HG03378 (cell line): Measurements from ENCODE around the gene TRIM27.
"Not testable (repeated sequence)": the region's sequence is repeated elsewhere in the genome, so short reads cannot be mapped to it uniquely, and the experiment has no call there.

ENCODE experiments used
- ATAC-seq: cut with Tn5 transposase; IDR thresholded peaks from one replicate; pipeline ENCODE4 v1.9.1; 2021; ENCODE audit warnings: mild to moderate bottlenecking, moderate library complexity; ENCODE audit not compliant: unreplicated experiment

TRIM27 gene, protein sequence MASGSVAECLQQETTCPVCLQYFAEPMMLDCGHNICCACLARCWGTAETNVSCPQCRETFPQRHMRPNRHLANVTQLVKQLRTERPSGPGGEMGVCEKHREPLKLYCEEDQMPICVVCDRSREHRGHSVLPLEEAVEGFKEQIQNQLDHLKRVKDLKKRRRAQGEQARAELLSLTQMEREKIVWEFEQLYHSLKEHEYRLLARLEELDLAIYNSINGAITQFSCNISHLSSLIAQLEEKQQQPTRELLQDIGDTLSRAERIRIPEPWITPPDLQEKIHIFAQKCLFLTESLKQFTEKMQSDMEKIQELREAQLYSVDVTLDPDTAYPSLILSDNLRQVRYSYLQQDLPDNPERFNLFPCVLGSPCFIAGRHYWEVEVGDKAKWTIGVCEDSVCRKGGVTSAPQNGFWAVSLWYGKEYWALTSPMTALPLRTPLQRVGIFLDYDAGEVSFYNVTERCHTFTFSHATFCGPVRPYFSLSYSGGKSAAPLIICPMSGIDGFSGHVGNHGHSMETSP

DNA sequence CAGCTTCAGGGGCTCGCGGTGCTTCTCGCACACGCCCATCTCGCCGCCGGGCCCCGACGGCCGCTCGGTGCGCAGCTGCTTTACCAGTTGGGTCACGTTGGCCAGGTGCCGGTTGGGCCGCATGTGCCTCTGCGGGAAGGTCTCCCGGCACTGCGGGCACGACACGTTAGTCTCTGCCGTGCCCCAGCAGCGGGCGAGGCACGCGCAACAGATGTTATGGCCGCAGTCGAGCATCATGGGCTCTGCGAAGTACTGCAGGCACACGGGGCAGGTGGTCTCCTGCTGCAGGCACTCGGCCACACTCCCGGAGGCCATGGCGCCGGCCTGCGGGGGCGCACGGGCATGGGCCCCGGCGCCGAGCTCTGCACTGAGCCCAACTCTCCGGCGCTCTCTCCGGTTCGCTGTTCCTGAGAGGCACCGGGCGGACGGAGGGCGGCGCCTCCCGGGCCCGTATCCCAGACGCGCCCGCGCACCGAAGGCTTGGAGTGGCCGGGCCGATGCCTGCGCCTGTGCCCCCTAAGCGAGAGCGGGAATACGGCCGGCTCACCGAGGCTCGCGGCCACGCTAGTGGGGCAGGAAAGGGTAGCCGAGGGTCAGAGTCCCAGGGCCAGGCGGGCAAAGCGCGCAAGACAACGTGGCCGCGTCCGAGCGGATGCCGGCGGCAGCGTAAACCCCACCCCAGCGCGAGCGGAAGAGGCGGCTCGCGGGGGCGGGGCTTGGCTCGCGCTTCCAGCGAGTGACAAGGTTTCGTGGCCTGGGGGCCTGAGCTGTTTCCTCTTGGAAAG, at the start of gene TRIM27:
Gene TRIM27 (minus strand): TSS at position 668 of the 785 bp plus-strand sequence. CDS start 353 bp downstream, at position 315.
- ATAC-seq = peak; percentile 69

DNA sequence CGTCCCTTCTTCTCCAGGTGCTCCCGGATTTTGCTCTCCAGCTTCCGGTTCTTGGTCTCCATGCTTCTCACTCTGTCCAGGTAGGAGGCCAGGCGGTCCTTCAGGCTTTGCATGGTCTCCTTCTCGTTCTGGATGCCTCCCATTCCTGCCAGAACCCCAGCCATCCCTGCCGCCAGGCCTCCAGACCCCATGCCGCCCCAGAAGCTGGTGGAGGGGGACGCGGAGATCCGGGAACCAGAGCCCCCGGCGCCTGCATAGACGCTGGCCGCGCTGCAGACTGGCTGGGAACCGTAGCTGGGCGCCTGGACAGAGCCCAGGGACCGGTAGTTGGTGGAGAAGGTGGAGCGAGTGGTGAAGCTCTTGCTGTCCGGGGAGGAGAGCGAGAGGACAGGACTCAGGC, 46.3 kb upstream of the TRIM27 start:
- not testable (repeated sequence) for ATAC-seq

DNA sequence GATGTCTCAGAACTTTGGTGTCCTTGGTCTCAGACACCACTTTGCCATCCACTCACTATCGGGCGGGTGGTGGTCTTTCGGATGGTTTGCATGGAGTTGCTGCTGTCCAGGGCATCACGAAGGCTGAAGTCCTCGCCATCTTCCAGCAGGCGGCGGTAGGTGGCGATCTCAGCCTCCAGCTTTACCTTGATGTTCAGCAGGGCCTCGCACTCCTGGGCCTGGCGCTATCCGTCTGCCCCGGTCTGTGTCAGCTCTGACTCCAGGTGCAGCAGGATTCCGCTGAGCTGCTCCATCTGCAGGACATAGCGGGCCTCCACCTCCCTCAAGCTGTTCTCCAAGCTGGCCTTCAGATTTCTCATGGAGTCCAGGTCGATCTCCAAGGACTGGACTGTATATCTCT, 45.3 kb upstream of the TRIM27 start:
- no peak for ATAC-seq

DNA sequence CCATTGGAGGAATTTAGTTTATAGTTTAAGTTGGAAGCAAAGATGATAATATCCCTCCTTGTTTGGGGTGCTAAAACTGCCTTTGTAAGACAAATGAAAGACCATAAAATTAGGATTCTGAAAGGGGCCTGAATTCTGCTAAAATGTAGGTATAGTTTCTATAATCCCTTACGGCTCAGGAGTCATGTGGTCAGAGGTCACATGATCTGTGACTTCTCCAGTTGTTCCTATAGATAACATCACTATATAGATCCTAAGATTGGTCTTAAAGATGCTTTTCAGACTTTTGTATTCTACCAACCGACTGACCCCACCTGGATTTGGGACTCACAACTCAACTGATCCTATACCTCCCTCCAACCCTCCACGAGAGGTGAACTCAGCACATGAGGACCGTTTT, 44.7 kb upstream of the TRIM27 start:
- no peak for ATAC-seq

DNA sequence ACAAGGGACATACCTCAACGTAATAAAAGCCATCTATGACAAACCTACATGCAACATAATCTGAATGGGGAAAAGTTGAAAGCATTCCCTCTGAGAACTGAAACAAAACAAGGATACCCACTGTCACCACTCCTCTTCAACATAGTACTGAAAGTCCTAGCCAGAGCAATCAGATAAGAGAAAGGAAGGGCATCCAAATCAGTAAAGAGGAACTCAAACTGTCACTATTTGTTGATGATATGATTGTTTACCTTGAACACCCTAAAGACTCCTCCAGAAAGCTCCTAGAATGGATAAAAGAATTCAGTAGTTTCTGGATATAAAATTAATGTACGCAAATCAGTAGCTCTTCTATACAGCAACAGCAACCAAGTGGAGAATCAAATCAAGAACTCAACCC, 41.9 kb upstream of the TRIM27 start:
- ATAC-seq = no peak

DNA sequence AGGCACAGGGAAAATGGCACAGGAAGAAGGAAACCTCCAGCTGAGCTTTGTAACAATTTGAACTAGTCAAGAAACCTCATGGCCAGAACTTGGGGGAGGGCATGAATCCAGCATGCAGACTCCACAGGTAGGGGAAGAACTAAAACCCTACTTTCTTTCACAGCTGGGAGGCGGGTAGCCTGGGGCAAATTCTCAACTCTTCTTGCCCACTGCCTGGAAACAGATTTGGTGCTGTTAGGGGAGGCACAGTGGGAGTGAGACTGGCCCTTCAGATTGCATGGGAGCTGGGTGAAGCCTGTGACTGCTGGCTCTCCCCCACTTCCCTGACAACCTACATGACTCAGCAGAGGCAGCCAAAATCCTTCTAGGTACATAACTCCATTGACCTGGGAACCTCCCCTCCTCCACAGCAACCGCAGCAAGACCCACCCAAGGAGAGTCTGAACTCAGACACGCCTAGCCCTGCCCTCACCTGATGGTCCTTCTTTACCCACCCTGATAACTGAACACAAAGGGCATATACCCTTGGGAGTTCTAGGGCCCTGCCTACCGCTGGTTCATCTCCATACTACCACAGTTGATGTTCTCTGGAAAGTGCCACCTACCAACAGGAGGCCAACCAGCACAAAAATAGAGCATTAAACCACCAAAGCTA, 37.2 kb upstream of the TRIM27 start:
- no peak for ATAC-seq

DNA sequence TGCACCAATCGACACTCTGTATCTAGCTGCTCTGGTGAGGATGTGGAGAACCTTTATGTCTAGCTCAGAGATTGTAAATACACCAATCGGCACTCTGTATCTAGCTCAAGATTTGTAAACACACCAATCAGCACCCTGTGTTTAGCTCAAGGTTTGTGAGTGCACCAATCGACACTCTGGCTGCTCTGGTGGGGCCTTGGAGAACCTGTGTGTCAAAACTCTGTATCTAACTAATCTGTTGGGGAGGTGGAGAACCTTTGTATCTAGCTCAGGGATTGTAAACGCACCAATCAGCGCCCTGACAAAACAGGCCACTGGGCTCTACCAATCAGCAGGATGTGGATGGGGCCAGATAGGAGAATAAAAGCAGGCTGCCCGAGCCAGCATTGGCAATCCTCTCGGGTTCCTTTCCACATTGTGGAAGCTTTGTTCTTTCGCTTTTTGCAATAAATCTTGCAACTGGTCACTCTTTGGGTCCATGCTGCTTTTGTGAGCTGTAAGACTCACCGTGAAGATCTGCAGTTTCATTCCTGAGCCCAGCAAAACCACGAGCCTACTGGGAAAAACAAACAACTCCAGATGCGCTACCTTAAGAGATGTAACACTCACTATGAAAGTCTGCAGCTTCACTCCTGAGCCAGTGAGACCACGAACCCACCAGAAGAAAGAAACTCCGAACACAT, 34.9 kb upstream of the TRIM27 start:
- ATAC-seq = not testable (repeated sequence)

DNA sequence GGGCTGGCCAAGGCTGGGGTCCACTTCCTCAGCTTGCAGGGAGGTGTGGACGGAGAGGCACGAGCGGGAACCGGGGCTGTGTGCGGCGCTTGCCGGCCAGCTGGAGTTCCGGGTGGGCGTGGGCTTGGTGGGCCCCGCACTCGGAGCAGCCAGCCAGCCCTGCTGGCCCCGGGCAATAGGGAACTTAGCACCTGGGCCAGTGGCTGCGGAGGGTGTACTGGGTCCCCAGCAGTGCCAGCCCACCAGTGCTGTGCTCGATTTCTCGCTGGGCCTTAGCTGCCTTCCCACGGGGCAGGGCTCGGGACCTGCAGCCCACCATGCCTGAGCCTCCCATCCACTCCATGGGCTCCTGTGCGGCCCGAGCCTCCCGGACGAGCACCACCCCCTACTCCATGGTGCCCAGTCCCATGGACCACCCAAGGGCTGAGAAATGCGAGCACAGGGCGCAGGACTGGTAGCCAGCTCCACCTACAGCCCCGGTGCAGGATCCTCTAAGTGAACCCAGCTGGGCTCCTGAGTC, 34.1 kb upstream of the TRIM27 start:
- ATAC-seq = not testable (repeated sequence)

DNA sequence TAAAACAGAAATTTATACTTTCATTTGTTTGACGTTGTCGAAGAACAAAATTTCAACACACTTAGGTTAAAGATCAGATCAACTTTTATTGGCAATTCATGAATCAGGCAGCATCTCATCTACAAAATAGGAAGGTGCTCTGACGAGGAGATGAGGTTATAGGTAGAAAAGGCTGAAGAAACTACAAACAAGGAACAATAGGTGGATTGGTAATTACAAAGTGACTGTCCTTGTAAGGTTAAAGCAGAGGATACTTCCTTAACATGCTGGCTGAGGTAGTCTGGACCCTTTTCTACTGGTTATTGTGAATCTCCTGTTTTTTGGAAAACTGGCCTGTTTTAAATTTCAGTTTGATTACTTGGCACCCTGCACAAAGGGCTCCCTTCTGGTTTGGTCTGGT, 32.5 kb upstream of the TRIM27 start:
- no peak for ATAC-seq

DNA sequence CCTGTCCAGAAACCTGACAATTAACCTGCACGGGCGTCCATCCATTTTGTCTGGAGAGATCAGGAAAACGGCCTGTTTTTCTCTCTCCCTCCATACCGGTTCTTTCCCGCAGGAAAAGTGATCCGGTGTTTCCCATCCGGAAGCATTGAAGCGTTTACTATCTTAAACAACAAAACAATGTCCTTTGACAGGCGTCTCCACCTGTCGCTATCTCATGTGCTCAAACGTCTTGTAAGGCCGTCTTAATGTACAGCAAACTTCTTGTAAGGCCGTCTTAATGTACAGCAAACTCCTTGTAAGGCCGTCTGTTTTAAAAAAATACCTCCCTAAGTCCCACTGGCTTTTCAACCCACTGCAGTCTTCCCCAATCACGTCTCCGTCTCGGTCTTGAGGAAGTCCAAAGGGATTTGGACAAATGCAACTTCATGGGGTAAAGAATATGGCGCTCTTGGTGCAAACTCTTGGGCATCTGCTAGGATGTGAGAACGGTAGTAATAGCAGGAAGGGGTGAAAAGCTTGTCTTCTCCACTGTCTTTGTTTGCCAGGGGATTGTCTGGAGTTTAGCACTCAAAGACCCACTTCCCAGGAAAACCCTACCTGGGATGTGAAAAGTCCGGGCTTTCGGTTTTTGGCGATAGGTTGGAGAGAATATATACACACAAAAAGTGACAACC, 29.9 kb upstream of the TRIM27 start:
- ATAC-seq = no peak

DNA sequence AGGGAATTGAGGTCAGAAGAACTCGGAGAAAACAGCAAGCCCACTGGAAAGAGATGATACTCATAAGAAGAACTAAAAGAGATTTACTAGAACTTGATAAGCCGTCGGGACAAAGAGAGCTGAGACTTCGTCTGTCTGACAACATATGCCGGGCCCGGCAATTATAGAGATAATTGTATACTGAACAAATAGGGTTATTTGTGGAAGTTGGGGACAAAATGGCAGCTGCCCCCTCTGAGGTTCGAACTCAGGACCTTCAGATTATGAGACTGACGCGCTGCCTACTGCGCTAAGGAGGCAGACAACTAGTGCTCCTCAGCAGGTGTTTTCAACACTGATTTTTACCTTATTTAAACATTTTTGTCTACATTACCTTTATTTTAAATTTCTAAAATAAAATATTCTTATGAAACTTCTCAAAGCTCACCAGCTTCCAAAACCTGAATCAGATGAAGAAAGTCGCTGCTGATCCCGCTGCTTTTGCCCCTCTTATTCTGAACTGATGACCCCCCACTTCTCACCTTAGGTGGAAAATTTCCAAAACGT, 29.3 kb upstream of the TRIM27 start:
- peak; percentile 45 for ATAC-seq

DNA sequence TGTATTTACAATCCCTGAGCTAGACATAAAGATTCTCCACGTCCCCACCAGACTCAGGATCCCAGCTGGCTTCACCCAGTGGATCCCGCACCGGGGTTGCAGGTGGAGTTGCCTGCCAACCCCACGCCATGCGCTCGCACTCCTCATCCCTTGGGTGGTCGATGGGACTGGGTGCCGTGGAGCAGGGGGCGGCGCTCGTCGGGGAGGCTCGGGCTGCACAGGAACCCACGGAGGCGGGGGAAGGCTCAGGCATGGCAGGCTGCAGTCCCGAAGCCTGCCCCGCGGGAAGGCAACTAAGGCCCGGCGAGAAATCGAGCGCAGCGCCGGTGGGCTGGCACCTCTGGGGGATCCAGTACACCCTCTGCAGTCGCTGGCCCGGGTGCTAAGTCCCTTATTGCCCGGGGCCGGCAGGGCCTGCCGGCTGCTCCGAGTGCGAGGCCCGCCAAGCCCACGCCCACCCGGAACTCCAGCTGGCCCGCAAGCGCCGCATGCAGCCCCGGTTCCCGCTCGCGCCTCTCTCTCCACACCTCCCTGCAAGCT, 25.9 kb upstream of the TRIM27 start:
- not testable (repeated sequence) for ATAC-seq

DNA sequence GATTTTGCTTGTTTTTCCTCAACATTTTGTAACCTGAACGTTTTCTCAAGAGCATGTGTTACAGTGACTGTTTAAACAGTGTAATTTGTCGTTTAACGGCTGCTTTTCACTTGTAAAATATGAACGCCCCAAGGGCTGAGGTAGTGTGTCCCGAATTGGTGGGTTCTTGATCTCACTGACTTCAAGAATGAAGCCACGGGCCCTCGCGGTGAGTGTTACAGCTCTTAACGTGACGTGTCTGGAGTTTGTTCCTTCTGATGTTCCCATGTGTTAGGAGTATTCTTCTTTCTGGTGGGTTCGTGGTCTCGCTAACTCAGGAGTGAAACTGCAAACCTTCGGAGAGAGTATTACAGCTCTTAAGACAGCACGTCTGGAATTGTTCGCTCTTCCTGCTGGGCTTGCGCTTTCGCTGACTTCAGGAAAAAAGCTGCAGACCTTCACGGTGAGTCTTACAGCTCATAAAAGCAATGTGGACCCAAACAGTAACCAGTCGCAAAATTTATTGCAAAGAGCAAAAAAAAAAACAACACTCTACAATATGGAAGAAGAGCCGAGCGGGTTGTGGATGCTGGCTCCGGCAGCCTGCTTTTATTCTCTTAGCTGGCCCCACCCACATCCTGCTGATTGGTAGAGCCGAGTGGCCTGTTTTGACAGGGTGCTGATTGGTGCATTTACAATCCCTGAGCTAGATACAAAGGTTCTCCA, 25.1 kb upstream of the TRIM27 start:
- ATAC-seq = no peak

DNA sequence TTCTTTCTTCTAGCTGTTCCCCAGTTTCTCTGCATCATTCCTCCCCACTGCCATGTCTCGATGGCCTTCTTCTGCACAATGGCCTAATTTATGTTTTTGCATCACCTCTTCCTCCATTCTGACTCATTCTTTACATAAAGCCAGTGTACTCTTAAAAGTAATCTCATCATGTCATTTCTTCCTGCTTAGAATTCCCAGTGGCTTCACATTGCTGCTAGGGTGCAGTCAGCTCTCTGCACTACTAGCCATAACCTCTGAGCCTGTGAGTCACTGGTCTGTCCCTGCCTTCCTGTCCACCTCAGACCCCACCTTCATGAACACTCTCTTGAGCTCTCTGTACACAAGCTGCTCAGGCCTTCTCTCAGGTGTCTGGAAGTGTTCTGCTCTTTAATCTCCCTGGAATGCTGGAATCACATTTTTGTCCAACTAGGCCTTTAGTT, 24.1 kb upstream of the TRIM27 start:
- ATAC-seq = no peak

DNA sequence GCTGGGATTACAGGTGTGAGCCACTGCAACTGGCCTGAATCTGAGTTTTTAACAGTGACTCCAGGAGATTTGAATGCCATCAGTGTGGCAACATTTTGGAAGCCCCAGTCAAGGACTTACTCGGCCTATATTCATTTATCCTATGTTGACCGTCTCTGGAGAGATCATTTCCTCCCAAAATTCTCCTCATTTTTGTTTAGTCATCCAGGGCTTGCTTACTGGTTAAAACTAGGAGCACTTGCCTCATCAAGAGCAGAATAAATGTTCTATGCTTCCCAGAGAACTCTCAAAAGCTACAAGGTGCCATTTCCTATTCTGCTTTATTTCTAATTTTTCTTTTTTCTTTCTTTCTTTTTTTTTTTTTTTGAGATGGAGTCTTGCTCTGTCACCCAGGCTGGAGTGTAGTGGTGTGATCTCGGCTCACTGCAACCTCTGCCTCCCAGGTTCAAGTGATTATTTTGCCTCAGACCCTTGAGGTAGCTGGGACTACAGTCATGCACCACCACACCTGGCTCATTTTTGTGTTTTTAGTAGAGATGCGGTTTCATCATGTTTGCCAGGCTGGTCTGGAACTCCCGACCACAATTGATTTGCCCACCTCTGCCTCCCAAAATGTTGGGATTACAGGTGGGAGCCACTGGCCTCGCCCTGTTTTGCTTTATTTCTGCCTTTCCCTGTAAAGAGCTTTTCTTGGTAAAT, 23.4 kb upstream of the TRIM27 start:
- no peak for ATAC-seq

DNA sequence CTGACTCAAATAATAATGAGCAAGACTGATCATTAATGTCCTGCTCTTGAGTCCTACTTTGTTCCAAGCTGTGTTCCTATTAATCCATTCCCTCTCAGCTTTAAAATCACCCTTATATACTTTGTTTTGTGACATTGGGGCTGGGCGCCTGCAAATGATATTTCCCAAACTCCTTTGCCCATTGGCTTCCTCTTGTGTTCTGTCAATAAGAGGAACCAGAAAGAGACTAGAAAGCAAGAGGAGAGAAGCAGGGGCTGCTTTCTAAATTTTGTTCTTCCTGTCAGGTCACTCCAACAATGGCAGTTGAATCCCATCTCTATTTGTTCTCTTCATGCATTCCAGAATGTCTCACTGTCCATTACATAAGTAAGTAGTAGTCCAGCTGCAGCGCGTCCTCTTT, 21.6 kb upstream of the TRIM27 start:
- no peak for ATAC-seq

DNA sequence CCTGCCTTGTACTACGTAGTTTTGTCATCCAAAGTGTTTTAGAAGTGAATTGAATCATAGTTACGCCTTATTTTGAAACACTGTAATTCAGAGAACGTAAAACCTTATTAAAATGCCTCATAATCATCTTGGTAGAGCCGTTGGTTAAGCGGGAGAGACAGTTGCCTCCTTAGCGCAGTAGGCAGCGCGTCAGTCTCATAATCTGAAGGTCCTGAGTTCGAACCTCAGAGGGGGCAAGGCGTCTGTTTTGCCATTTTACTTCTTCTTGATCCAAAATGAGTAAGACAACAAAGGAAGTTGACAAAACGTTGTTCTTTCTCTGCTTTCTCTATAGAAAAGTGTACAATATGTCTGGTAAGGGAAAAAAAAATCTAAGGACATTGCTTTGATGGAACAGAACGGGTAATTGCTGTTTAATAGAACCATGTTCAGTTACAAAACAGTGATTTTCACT, 20.7 kb upstream of the TRIM27 start:
- no peak for ATAC-seq
